Caco-2 (cell line): Measurements from ENCODE around the gene SLC16A10. TPM values are rescaled to one million over a fixed set of nuclear protein-coding genes. Genes with fewer than 3 reads are reported as not detected.

Source experiments
- BruUV-seq: library from RNA; stranded (reverse); fragments of 400-500 nt; replicated peaks from 2 replicates; lab custom pipeline; 2021; lab: Mats Ljungman, UMichigan
- CTCF ChIA-PET: fragments of 300-600 bp; sonication (Branson Sonifier 250); formaldehyde crosslinking; loops from one replicate; lab custom pipeline; 2022; ENCODE audit warnings: antibody characterized with exemption; lab: Charles Lee
- POLR2A ChIA-PET: fragments of 300-600 bp; sonication (Branson Sonifier 250); formaldehyde crosslinking; loops from one replicate; lab custom pipeline; 2022; ENCODE audit warnings: antibody characterized with exemption; lab: Charles Lee
- DNase-seq, 2 experiments: peaks; one replicate each; pipeline versions ENCODE4 v3.0.0 to v3.0.0-alpha.2; 2020 to 2022
- H3K27me3 ChIP-seq: replicated peaks from 2 replicates; pipeline ENCODE4 v1.6.0; 2011; ENCODE audit warnings: low read length; ENCODE audit not compliant: control insufficient read depth, insufficient read depth
- H3K36me3 ChIP-seq: 2 replicates; pipeline ENCODE4 v1.5.1; 2011; ENCODE audit warnings: low read length; ENCODE audit not compliant: control insufficient read depth, insufficient read depth
- H3K4me1 ChIP-seq: fragments of 250-450 bp; sonication (Bioruptor Pico); 2 replicates; pipeline ENCODE4 v1.5.1; 2020; ENCODE audit warnings: mild to moderate bottlenecking
- H3K4me3 ChIP-seq: 2 replicates; pipeline ENCODE4 v1.5.1; 2011; ENCODE audit warnings: low read depth, mild to moderate bottlenecking, control low read depth, low read length
- H3K9me3 ChIP-seq: fragments of 250-450 bp; sonication (Bioruptor Pico); 2 replicates; pipeline ENCODE4 v1.5.1; 2020; ENCODE audit warnings: mild to moderate bottlenecking, moderate library complexity
- H3K27ac Mint-ChIP-seq: one replicate; pipeline ENCODE4 v1.8.0; 2022; ENCODE audit warnings: mixed read lengths; ENCODE audit not compliant: unreplicated experiment
- H3K27me3 Mint-ChIP-seq: one replicate; pipeline ENCODE4 v1.8.0; 2022; ENCODE audit warnings: mixed read lengths; ENCODE audit not compliant: insufficient read depth, unreplicated experiment
- H3K36me3 Mint-ChIP-seq: one replicate; pipeline ENCODE4 v1.8.0; 2022; ENCODE audit warnings: mild to moderate bottlenecking, mixed read lengths; ENCODE audit not compliant: insufficient read depth, unreplicated experiment
- H3K4me1 Mint-ChIP-seq: one replicate; pipeline ENCODE4 v1.8.0; 2022; ENCODE audit warnings: low read depth, mixed read lengths; ENCODE audit not compliant: unreplicated experiment
- H3K4me3 Mint-ChIP-seq: one replicate; pipeline ENCODE4 v1.8.0; 2022; ENCODE audit warnings: mild to moderate bottlenecking, moderate library complexity, mixed read lengths; ENCODE audit not compliant: unreplicated experiment
- H3K9me3 Mint-ChIP-seq: one replicate; pipeline ENCODE4 v1.8.0; 2022; ENCODE audit warnings: mixed read lengths; ENCODE audit not compliant: unreplicated experiment
- CTCF ChIP-seq, 2 experiments: fragments of 200-600 bp in 1 of 2; IDR thresholded peaks; 1 replicate in 1 of 2; 2 replicates in 1 of 2; pipeline versions ENCODE4 v1.5.1 to v1.8.0; 2011 to 2022; ENCODE audit warnings: antibody characterized with exemption in 1 of 2, control low read depth in 1 of 2, inconsistent platforms in 1 of 2, low read depth in 1 of 2, low read length in 1 of 2, mild to moderate bottlenecking in 1 of 2, moderate library complexity in 1 of 2; ENCODE audit not compliant: insufficient read depth in 1 of 2, severe bottlenecking in 1 of 2, unreplicated experiment in 1 of 2
- intact Hi-C: fragments of 100-400 bp; cut with micrococcal nuclease; formaldehyde crosslinking; loops from one replicate; pipeline ENCODE4 v1.10.0; 2022; ENCODE audit not compliant: unreplicated experiment
- total RNA-seq: library from RNA; stranded (reverse); gene quantifications from 2 replicates; pipeline ENCODE4 v1.2.3, GENCODE V29; 2022

SLC16A10 gene
- total RNA-seq, 1 experiment from 2014 or later, result 14.2 TPM

GRCh38 chr6:111222341-111222740 is 135.0 kb downstream of the SLC16A10 start:
- Mint-ChIP-seq H3K36me3 (no peaks in the 10 kb centered on the region), H3K27ac (no peak overlapping the region), H3K9me3 (no peaks in the 10 kb centered on the region), H3K4me3 (no peak overlapping the region), H3K27me3 (no peaks in the 10 kb centered on the region), H3K4me1 (no peaks in the 10 kb centered on the region)
- H3K4me1 ChIP-seq, result no peaks in the 10 kb centered on the region
- ChIA-PET CTCF (no interaction called here), POLR2A (interaction anchor here (0.6 kb wide), 1 partner anchor 262 kb away, joined by 4 read pairs; no protein-coding TSS in a partner anchor)
- no peak for TF ChIP-seq CTCF (IDR thresholded peaks at IDR 0.05; ENCODE audit: insufficient read depth in 1 of 2, low read depth in 1 of 2, low read length in 1 of 2, severe bottlenecking in 1 of 2, unreplicated experiment in 1 of 2)
- BruUV-seq, result no TSS peak
- no peak for DNase-seq
- intact Hi-C loops, result no loop called here
- H3K9me3 ChIP-seq, result no peaks in the 10 kb centered on the region
- no peak overlapping the region for H3K4me3 ChIP-seq
- no peaks in the 10 kb centered on the region for H3K36me3 ChIP-seq
- H3K27me3 ChIP-seq, result no peaks in the 10 kb centered on the region

DNA sequence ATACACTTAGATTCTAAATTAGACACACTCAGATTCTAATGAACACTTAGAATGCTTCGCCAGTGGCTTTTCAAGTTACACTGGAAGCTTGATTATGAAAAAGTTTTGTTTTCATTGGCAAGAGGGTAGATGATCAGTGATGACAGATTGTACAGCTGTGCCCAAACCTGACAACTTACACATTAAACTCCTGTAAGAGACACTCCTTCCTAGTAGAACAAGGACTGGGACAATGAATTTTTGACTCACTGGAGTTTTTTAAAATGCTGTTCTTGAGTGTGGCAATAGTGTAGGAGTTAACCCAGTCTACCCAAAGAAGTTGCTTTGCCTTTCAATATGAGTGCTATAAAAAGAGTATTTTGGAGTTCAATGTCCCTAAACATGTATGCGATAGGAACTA is 140.8 kb downstream of the SLC16A10 start:
- H3K27me3 ChIP-seq, result no peaks in the 10 kb centered on the region
- BruUV-seq, result no TSS peak
- no peaks in the 10 kb centered on the region for H3K4me1 Mint-ChIP-seq
- H3K36me3 ChIP-seq, result no peaks in the 10 kb centered on the region
- no peak for TF ChIP-seq CTCF (IDR thresholded peaks at IDR 0.05; ENCODE audit: insufficient read depth in 1 of 2, low read depth in 1 of 2, low read length in 1 of 2, severe bottlenecking in 1 of 2, unreplicated experiment in 1 of 2)
- no peak overlapping the region for H3K4me3 ChIP-seq
- ChIA-PET POLR2A (no interaction called here), CTCF (no interaction called here)
- DNase-seq, result no peak
- H3K4me3 Mint-ChIP-seq, result no peak overlapping the region
- no peak overlapping the region for H3K27ac Mint-ChIP-seq
- H3K9me3 Mint-ChIP-seq, result peaks cover under 1% of the 10 kb centered on the region
- H3K9me3 ChIP-seq, result no peaks in the 10 kb centered on the region
- H3K36me3 Mint-ChIP-seq, result no peaks in the 10 kb centered on the region
- H3K27me3 Mint-ChIP-seq, result no peaks in the 10 kb centered on the region
- intact Hi-C loops, result no loop called here
- no peaks in the 10 kb centered on the region for H3K4me1 ChIP-seq

- no TSS peak for BruUV-seq
- ChIA-PET CTCF (interaction anchor here (0.7 kb wide), 1 partner anchor 173 kb away, joined by 3 read pairs; no protein-coding TSS in a partner anchor), POLR2A (no interaction called here)
- Histone ChIP-seq H3K9me3 (no peaks in the 10 kb centered on the region), H3K4me1 (no peaks in the 10 kb centered on the region), H3K4me3 (no peak overlapping the region), H3K36me3 (no peaks in the 10 kb centered on the region), H3K27me3 (no peaks in the 10 kb centered on the region)
- no peak for DNase-seq
- no peaks in the 10 kb centered on the region for H3K36me3 Mint-ChIP-seq
- no peaks in the 10 kb centered on the region for H3K27me3 Mint-ChIP-seq
- no peak overlapping the region for H3K27ac Mint-ChIP-seq
- H3K4me3 Mint-ChIP-seq, result no peak overlapping the region
- H3K9me3 Mint-ChIP-seq, result peaks cover 20% of the 10 kb centered on the region
- TF ChIP-seq CTCF (IDR thresholded peaks at IDR 0.05; ENCODE audit: insufficient read depth in 1 of 2, low read depth in 1 of 2, low read length in 1 of 2, severe bottlenecking in 1 of 2, unreplicated experiment in 1 of 2), result no peak
- intact Hi-C loops, result no loop called here
- H3K4me1 Mint-ChIP-seq, result peaks cover 15% of the 10 kb centered on the region
These were observed 143.2 kb downstream of the SLC16A10 start for GRCh38 chr6:111230351-111231089.
